Astrocyte of the spinal cord (primary cell): ENCODE data around the gene DMBT1.
A peak's percentile ranks its signal among the peaks of the same experiment; 100 is the strongest.

Experiments
- DNase-seq: peaks from one replicate; pipeline ENCODE4 v3.0.0; 2011; ENCODE audit warnings: low read depth, low spot score
- H3K4me3 ChIP-seq: 2 replicates; pipeline ENCODE4 v1.5.1; 2011; ENCODE audit warnings: low read depth, mild to moderate bottlenecking, low read length, moderate library complexity
- in situ Hi-C: cut with HindIII; loops from 2 replicates; pipeline ENCODE4 v1.10.0; 2017; ENCODE audit warnings: low sequenced_read_pairs
- TF ChIP-seq, protein P1 (sequence below): IDR thresholded peaks from 2 replicates; pipeline ENCODE4 v1.5.1; 2012; ENCODE audit warnings: low read depth, mild to moderate bottlenecking, low read length, inconsistent platforms

Gene DMBT1

DNA sequence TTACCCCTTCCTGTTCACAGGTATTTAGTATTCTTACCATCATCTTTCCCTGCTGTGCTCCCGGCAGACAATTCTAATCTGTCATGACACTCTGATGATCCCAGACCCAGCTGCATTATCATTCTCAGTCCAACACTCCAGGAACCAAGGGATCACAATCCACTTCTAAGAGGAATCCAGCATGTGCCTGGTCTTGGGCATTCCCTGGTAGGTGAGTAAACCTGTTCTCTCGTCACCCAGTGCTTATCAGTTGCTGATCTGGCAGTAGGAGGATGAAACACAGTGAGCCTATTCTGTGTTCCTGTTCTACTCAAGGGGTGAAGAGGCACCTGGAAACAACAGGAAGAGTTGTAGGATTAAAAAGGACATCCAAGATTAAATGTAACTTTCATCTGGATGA, 1.3 kb upstream of the DMBT1 start:
- TF ChIP-seq, protein P1, sequence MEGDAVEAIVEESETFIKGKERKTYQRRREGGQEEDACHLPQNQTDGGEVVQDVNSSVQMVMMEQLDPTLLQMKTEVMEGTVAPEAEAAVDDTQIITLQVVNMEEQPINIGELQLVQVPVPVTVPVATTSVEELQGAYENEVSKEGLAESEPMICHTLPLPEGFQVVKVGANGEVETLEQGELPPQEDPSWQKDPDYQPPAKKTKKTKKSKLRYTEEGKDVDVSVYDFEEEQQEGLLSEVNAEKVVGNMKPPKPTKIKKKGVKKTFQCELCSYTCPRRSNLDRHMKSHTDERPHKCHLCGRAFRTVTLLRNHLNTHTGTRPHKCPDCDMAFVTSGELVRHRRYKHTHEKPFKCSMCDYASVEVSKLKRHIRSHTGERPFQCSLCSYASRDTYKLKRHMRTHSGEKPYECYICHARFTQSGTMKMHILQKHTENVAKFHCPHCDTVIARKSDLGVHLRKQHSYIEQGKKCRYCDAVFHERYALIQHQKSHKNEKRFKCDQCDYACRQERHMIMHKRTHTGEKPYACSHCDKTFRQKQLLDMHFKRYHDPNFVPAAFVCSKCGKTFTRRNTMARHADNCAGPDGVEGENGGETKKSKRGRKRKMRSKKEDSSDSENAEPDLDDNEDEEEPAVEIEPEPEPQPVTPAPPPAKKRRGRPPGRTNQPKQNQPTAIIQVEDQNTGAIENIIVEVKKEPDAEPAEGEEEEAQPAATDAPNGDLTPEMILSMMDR, result no peak
- in situ Hi-C loops, result no loop called here
- DNase-seq, result no peak
- H3K4me3 ChIP-seq, result no peak overlapping the region

DNA sequence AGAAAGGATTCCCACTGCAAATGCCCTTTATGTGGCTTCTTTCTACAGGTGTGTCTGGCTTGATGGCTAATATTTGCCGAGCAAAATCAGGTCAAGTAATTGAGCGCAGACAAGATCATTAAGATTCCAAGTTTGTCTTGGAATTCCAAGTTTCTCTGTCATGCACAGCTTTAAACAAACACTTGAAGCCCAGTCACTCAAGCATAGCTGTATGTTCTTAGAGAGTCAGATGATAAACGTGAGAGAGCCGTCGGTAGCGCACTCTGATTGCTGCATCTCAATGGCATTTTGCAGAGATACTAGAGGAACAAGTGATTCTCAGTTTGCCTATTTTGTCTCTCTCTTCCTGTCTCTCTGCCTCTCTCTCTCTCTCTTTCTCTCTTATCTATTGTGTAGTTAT, 658 bp downstream of the DMBT1 start:
- TF ChIP-seq, protein P1, result no peak
- no peak overlapping the region for H3K4me3 ChIP-seq
- DNase-seq, result no peak
- in situ Hi-C loops, result no loop called here

DNA sequence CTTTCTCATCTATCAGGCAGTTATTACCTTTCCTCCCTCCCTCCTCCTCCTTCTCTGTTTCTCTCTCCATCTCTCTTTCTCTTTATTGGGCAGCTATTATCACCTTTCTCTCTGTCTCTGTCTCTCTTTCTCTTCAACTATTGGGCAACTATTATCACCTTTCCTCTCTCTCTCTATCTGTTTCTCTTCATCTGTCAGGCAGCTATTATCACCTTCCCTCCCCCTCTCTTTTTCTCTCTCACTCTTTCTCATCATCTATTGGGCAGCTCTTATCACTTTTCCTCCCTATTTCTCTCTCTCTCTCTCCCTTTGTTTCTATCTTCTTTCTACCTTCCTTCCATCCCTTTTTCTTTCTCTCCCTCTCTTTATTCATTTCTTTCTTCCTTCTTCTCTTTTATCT, 1.2 kb downstream of the DMBT1 start:
- in situ Hi-C loops, result no loop called here
- TF ChIP-seq, protein P1, result no peak

GRCh38 chr10:122564980-122565379, 4.4 kb downstream of the DMBT1 start:
- TF ChIP-seq, protein P1, result no peak
- in situ Hi-C loops, result no loop called here
- H3K4me3 ChIP-seq, result no peak overlapping the region
- no peak for DNase-seq

More for the DNA sequence above, 1.2 kb downstream of the DMBT1 start:
- DNase-seq, result no peak
- no peak overlapping the region for H3K4me3 ChIP-seq

- TF ChIP-seq, protein P1, result peak; percentile 82
- peak; percentile 89 for DNase-seq
- in situ Hi-C loops, result no loop called here
- H3K4me3 ChIP-seq, result no peak overlapping the region
Measured at GRCh38 chr10:122565766-122566206, 5.2 kb downstream of the DMBT1 start.

DNA sequence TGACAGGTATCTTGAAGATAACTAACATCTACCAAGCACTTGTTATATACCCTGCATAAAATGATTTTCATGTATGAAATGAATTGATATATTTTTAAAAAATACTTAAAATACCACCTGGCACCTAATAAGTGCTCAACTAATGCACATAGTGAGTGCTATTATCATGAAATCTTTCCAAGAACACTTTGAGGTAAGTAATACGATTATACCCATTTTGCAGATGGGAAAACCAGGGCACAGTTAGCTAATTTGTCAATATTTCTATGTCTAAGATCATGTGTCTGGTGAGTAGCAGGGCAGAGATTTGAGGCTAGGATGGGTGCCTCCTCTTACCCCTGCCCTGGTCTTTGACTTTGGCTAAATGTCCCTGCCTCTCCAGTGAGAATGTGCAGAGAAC, 6.1 kb downstream of the DMBT1 start:
- in situ Hi-C loops, result no loop called here
- TF ChIP-seq, protein P1, result no peak
- no peak for DNase-seq
- no peak overlapping the region for H3K4me3 ChIP-seq
